GM21529 (cell line): ENCODE results near the gene TBKBP1.
A peak's percentile ranks its signal among the peaks of the same experiment; 100 is the strongest.

Experiments used
- ATAC-seq: cut with Tn5 transposase; IDR thresholded peaks from one replicate; pipeline ENCODE4 v1.9.1; 2021; ENCODE audit not compliant: unreplicated experiment

TBKBP1 gene, protein sequence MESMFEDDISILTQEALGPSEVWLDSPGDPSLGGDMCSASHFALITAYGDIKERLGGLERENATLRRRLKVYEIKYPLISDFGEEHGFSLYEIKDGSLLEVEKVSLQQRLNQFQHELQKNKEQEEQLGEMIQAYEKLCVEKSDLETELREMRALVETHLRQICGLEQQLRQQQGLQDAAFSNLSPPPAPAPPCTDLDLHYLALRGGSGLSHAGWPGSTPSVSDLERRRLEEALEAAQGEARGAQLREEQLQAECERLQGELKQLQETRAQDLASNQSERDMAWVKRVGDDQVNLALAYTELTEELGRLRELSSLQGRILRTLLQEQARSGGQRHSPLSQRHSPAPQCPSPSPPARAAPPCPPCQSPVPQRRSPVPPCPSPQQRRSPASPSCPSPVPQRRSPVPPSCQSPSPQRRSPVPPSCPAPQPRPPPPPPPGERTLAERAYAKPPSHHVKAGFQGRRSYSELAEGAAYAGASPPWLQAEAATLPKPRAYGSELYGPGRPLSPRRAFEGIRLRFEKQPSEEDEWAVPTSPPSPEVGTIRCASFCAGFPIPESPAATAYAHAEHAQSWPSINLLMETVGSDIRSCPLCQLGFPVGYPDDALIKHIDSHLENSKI

DNA sequence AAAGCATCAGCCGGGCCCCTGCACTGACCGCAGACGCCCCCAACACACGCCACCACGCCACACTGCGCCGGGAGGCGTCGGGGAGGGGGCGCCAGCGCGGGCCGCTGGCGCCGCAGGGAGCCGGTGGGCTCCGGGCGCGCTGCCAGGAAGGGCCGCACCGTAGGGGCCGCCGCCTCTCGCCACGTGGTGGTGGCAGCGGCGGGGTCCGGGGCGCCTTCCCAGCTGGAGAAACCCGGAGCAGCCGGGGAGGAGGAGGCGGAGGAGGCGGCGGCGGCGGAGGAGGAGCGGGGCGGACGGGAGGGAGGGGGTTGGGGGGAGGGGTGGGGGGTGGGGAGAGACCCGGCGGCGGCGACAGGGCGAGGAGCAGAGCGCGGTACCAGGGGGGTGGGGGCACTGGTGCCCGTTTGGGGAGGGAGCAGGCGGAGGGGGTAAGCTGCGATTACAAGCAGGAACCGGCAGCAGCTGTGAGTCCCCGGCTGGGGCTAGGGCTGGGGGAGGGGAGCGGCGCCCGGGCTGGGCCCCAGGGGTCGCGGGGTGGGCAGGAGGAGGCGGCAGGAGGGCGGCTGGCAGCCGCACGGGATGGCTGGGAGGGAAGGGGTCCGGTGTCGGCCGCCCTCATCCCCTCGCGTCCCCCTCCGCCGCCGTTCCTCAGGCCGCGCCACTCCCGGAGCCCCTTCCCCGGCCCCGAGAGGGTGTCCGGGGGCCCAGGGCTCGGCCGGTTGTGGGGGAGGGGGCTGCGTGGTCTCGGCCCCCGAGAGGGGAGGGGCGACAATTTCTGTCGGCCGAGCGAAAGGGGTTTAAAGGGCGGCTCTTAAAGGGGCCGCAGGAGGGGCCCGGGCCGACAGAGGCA, at the start of gene TBKBP1:
TBKBP1 (plus strand) TSS at position 431 of the 850 bp plus-strand sequence. CDS start 1,952 bp downstream, outside the sequence.
- no peak for ATAC-seq

DNA sequence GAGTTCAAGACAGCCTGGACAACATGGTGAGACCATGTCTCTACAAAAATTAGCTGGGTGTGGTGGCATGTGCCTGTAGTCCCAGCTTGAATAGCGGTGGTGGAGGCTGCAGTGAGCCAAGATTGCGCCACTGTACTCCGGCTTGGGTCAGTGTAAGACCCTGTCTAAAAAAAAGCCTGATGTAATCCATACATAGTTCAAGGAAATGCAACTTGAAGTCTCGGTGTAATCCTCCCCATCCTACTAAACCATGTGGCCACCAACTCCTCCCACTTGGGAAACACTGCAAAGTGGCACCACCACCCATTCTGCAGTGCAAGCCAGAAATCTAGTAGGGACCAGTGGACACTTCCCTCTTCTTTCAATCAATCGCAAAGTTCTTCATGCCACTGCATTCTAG, 49.6 kb upstream of the TBKBP1 start:
- ATAC-seq: no peak

DNA sequence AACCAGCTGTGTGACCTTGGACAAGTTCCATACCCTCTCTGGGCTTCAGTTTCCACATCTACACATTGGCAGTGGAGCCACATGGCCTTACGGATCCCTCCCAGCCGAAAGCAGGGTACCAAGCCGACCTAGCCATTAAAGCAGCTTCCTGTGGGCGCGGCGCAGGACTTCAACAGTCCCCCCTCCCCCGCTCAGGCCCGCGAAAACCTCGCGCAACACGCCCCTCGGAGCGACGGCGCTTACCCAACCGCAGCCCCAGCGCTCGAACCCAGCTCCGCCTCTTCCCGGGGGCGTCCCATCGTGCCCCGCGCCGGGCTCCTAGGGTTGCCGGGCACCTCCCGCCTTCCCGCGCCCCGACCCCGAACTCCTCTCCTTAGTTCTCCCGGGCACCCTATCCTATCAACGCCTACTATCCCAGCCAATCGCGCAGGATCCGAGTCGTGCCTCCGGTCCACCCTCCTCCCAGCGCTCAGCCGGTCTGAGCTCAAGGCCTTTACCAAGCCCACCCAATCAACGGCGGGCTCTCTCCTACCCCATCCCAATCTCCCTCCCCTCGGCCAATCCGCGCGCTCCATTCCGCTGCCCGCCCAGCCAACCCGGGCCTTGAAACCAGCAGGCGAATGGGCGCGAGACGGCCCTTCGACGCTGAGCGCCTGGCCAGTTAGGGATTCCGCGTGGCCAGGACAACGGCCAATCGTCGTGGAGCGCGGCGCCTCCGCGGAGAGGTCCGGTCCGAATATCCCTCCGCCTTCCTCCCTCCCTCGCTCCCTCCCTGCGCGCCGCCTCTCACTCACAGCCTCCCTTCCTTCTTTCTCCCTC, 44.6 kb upstream of the TBKBP1 start, which contains the start of gene KPNB1:
KPNB1 (plus strand) TSS at position 767 of the 819 bp plus-strand sequence. CDS start 326 bp downstream, outside the sequence.
- peak; percentile 76 for ATAC-seq

DNA sequence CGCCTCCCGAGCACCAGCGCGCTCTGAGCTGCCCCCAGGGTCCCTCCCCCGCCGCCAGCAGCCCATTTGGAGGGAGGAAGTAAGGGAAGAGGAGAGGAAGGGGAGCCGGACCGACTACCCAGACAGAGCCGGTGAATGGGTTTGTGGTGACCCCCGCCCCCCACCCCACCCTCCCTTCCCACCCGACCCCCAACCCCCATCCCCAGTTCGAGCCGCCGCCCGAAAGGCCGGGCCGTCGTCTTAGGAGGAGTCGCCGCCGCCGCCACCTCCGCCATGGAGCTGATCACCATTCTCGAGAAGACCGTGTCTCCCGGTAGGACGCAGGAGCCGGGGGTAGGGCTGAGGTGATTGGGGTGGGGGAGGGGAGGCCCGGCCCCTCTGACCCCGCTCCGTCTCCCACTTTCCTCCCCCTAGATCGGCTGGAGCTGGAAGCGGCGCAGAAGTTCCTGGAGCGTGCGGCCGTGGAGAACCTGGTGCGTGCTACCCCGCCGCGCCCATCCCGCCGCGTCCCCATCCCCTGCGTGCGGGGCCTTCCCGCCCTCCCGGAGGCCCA, 43.9 kb upstream of the TBKBP1 start:
- ATAC-seq: peak; percentile 1

DNA sequence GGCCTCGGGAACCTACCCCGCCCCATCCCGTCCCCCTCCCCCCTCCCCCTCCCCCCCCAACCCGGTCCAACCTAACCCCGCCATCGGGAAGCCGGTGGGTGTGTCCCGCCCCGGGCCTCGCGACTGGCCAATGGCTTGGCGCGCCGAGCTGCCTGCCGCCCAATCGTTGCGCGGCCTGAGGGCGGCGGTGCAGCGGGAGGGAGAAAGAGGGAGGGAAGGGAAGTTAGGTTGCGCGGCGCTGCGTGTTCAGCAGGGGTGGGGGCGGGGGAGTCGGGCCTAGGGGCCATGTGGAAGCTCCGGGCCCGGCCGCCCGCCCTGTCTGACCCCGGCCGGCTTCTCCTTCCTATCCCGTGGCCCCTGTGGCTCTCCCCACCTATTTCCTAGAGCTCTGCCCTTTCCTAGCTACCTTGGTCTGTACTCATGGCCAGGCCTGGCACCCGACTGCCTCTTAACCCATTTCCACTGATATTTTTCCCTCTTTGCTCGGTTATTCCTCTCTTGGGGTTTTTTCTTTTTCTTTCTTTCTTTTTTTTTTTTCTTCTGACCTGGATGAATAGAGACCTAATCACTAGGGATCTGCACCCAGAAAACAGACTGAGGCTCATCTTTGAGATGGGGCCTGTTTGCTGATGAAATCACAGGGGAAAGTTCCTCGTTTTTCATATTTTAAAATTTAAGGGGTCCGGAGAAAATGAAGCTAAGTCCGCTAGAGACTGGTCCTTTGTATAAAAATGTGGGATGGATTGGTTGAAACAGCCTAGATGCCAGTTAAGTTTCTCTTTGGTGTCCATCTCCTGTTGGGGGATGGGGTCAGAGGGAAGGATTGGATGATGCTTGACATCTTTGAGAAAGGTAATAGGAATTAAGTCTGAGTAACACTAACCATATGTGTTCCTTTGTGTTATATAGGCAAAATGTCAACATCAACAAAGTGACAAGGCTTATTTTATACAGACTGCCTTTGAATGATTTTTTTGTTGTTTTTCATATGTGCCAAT, 43.1 kb upstream of the TBKBP1 start:
- ATAC-seq: peak; percentile 48

DNA sequence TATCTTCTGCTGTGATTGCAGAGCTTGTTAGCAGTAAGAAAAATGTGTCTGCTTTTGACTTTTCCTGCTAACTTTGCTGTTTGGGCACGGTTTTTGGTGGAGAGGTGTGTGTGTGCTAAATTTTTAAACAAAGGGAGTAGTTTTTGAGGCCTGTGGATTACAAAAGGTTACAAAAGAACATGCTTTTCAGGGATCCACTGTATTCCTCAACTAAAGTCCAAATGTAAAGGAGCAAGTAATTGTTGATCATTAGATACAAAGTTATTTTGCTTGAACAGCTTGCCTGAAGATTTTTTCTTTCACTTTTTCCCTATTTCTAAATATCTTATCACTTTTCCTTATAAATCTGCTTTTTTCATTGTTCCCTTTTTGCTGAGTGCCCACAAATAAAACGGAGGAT, 42.3 kb upstream of the TBKBP1 start:
- no peak for ATAC-seq

DNA sequence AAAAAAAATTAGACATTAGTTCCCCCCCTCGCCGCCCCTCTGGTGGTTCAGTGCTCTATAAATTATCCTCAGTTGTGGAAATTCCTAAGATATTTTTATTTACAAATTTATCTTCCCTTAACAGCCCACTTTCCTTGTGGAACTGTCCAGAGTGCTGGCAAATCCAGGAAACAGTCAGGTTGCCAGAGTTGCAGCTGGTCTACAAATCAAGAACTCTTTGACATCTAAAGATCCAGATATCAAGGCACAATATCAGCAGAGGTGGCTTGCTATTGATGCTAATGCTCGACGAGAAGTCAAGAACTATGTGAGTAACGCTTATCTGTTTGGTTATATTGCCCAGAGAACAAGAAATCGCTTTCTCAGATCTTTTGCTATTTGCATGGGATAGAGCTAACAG, 41.4 kb upstream of the TBKBP1 start:
- ATAC-seq: no peak

DNA sequence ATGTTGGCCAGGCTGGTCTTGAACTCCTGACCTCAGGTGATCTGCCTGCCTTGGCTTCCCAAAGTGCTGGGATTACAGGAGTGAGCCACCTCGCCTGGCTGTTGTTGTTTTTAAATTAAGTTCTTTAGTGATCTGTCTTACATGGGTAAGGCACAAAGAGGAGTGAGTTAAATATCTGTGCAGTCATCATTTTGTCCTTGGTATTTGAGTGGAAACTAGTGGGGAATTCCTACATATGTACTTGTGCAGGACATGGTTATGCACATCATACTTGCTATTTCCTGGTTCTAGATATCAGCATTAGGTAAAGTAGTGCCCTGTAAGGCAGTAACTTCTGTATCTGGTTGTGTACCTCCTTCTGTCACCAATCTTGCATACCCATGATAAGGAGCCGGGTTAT, 40.5 kb upstream of the TBKBP1 start:
- ATAC-seq: no peak

DNA sequence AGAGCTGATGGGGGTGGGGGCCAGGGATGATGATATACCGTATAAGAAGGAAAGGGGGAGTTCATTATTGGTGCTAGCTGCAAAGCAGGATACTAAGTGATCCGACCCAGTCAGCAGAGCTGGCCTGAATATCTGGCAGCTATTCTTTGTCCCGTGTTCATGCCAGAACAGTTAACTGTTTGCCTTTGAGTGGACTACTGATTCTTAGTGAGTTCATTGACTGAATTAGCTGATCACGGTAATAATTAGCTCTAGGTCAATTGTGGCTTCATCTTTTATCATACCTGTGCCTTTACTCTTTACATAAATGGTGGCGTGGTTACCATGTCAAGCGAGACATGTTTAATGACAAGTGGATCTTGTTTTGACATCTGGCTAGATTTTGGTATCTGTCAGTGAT, 39.0 kb upstream of the TBKBP1 start:
- no peak for ATAC-seq

DNA sequence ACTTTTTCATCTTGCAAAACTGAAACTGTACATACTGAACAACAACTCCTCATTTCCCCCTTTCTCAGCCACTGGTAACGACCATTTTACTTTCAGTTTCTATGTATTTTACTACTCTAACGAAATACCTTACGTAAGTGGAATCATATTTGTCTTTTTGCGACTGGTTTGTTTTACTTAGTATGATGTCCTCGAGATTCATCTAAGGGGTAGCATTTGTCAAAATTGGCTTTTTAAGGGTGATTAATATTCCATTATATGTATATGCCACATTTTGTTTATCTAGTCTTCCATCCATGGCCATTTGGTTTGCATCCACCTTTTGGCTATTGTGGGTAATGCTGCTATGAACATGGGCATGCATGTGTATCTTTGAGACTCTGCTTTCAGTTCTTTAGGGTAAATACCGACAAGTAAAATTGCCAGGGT, 33.9 kb upstream of the TBKBP1 start:
- ATAC-seq: peak; percentile 64

DNA sequence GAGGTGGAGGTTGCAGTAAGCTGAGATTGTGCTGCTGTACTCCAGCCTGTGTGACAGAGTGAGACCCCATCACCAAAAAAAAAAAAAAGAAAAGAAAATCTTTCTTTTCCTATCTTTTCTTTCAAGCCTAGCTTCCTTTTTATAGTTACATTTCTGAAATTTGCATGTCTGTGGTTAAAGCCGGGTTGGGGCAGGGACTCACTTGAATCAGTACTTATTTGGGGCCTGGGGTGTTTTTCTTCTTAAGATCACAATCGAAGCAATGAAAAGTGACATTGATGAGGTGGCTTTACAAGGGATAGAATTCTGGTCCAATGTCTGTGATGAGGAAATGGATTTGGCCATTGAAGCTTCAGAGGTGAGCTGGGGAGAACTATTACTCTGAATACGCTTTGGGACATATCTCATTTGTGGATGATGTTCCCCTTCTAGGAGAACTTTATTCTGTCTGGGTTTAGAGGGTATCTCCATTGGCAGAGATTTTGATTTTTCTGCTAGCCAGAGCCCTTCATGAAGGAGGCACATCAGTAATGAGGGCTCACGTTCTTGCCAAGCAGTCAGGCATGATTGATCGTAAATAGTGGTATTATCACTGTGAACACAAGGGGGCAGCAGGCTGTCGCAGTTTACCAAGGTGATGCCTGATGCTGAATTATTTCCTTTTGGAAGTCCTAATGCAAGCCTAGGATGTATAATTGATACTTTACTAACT, 29.9 kb upstream of the TBKBP1 start:
- no peak for ATAC-seq

DNA sequence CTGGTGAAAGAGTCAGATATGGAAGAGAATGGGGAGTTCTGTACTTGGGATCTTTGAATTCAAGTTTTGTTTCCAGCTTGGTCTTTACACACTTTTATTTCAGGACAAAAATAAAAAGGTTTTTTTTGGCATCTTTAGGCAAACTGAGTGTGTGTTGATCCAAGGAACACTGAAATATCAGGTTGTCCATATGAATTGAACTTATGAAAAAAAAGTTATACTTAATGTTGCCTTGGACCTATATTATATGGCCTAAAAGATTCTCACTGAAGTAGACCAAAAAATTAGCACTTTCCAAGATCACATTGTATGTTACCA, 29.4 kb upstream of the TBKBP1 start:
- ATAC-seq: no peak

DNA sequence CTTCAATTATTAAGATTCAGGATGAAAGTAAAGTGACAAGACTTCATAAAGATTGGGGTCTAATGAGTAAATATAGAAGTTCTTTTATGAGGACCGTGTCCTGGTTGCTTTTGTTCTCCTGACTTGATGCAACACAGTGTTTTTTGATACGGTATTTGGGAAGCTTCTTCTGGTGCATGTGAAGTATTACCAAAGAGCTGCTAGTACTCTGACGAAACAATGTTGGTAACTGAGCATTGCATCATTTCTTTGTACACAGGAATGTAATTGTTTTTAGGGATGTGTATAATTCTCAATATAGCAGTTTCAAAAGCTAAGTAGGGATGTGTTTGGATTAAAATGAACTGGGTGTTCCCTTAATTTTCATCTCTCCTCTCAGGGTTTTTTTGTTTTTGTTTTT, 28.3 kb upstream of the TBKBP1 start:
- no peak for ATAC-seq

DNA sequence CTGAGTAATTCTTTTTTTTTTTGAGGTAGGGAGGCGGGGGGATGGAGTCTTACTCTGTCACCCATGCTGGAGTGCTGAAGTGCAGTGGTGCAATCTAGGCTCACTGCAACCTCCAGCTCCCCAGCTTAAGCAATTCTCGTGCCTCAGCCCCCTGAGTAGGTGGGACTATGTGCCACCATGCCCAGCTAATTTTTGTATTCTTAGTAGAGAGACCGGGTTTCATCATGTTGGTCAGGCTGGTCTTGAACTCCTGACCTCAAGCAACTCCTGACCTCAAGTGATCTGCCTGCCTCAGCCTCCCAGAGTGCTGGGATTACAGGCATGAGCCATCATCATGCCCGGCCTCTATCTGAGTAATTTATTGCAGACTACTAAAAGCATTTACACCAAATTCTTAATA, 24.9 kb upstream of the TBKBP1 start:
- ATAC-seq: no peak

DNA sequence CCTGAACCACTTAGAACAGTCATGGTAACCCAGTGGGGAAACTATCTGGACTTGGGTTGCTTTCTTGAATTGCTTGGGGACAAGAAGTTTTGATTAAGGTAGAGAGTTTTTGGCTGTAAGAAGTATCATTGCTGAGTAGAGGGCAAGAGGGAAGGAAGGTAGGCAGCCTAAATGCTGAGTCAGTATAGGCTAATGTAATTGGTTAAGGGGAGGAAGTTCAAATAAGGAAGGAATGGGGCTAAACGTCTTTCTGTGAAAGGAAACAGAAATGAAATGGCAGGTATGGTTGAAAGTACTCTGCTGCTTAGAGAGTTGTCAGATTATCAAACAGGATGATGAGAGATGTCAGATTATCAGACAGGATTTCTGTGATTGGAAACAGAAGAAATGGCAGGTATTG, 23.9 kb upstream of the TBKBP1 start:
- no peak for ATAC-seq

DNA sequence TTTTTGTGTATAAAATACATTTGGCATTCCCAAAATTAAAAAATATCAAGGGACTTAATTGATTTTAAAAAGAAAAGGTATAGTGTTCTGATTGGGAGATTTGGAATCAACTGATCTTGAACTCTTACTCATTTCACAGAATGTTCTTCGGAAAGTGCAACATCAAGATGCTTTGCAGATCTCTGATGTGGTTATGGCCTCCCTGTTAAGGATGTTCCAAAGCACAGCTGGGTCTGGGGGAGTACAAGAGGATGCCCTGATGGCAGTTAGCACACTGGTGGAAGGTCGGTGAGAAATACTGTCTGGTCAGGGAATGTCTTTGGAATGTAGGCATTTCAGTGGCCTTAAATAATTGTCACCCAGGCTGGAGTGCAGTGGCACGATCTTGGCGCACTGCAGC, 19.5 kb upstream of the TBKBP1 start:
- ATAC-seq: no peak

DNA sequence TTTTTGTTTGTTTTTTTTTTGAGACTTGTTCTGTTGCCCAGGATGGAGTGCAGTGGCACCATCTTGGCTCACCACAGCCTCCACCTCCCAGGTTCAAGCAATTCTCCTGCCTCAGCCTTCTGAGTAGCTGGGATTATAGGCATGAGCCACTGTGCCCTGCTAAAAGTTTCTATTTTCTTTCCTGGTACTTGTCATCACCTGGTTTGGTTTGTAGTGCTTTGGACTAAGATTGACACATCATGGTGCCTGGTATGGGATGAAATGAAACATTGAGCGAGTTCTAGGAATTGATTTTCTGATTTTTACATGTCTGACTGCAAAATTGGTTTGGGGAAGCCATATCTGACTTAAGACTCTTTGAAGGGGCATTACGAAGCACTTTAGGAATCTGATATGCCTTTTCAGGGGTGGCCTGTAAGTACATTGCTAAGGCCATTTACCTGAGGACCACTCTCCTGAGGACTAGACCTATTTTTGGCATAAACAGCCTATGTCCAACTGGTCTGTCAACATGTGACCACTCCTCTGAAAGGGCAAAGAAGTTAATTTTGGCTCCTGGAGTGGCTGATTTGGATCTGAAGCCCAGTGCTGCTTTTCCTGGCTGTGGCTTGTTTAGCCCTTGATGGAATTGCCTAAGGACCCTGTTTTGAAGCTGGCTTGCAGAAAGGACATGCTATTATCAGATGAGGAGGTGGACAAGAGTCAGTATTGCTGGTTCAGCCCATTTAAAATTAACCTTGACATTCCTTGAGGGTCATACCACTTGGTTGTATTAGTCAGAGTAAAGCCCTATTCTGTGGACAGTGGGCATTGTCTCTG, 18.4 kb upstream of the TBKBP1 start:
- ATAC-seq: no peak

DNA sequence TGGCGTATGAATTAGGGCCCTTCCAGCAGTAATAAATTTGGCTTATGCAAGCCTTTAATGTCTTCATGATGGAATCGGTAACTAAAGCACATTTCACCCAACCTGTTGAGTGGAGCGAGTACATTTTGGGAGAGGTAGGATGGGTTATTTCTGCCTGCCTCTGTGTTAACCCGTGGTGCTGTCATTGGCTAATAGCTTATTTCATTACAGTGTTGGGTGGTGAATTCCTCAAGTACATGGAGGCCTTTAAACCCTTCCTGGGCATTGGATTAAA, 17.8 kb upstream of the TBKBP1 start:
- ATAC-seq: no peak
